ENCODE results near the gene KIAA0930.

Gene KIAA0930

DNA sequence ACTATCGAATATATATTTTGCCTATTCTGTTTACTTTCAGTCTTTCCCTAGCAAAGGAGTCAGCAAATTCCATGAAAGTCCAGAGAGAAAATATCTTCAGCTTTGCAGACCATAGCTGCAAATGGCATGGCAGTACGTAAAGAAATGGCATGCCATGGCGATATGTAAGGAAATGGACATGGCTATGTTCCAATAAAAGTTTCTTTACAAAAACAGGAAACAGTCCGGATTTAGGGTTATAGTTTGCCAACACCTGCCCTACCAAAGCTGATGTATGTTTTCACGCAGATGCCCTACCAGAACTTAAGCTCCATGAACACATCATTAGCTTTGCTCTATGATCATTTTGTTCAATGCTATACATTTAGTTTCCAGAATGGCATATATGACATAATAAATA lies 19.5 kb downstream of the KIAA0930 start:
- H3K79me2 ChIP-seq (ENCODE audit: insufficient read depth, low read length) = peaks cover 9% of the 10 kb centered on the region; the same call in 1 of the 2 replicates
- TF ChIP-seq, protein P1, sequence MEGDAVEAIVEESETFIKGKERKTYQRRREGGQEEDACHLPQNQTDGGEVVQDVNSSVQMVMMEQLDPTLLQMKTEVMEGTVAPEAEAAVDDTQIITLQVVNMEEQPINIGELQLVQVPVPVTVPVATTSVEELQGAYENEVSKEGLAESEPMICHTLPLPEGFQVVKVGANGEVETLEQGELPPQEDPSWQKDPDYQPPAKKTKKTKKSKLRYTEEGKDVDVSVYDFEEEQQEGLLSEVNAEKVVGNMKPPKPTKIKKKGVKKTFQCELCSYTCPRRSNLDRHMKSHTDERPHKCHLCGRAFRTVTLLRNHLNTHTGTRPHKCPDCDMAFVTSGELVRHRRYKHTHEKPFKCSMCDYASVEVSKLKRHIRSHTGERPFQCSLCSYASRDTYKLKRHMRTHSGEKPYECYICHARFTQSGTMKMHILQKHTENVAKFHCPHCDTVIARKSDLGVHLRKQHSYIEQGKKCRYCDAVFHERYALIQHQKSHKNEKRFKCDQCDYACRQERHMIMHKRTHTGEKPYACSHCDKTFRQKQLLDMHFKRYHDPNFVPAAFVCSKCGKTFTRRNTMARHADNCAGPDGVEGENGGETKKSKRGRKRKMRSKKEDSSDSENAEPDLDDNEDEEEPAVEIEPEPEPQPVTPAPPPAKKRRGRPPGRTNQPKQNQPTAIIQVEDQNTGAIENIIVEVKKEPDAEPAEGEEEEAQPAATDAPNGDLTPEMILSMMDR (IDR thresholded peaks at IDR 0.05; ENCODE audit: borderline replicate concordance, extremely low read depth, low read length, poor library complexity, severe bottlenecking) = no peak
- no peak for TF ChIP-seq EZH2 (IDR thresholded peaks at IDR 0.05; ENCODE audit: borderline replicate concordance, low read depth, low read length, severe bottlenecking)

DNA sequence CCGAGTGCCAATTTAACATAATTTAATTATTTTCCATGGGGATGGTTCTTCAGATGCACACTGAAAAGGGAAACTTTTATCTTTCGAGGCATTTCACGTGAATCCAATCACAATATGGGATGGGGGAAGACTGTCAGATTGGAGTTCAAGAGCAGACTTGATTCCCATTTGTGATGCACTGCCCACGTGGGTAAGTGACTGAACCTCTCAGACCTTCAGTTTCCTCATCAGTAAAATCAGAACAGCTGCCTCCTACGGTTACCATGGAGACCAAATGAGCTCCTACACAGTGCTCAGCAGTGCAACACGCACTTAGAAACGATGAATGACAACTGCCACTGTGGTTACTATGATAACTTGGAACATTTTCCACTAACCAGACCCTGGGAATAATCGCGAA lies 21.7 kb downstream of the KIAA0930 start:
- no peaks in the 10 kb centered on the region for H3K27me3 ChIP-seq (ENCODE audit: insufficient read depth, low read length, poor library complexity)
- peaks cover 32% of the 10 kb centered on the region for H4K20me1 ChIP-seq (ENCODE audit: insufficient read depth, low read length)
- H3K4me1 ChIP-seq (ENCODE audit: insufficient read depth, low read length) = no peaks in the 10 kb centered on the region
- H3K9ac ChIP-seq (ENCODE audit: low read depth, low read length) = no peak overlapping the region
- no peaks in the 10 kb centered on the region for H3K36me3 ChIP-seq (ENCODE audit: insufficient read depth, low read length)
- H3K4me3 ChIP-seq (ENCODE audit: low read depth in 1 of 2, low read length in 2 of 2) = no peak overlapping the region
- no peak overlapping the region for H2AFZ ChIP-seq (ENCODE audit: low read depth, low read length)
- no peak for DNase-seq
- TF ChIP-seq, protein P1 (IDR thresholded peaks at IDR 0.05; ENCODE audit: borderline replicate concordance, extremely low read depth, low read length, poor library complexity, severe bottlenecking) = no peak
- TF ChIP-seq EZH2 (IDR thresholded peaks at IDR 0.05; ENCODE audit: borderline replicate concordance, low read depth, low read length, severe bottlenecking) = no peak
- H3K79me2 ChIP-seq (ENCODE audit: insufficient read depth, low read length) = peaks cover 9% of the 10 kb centered on the region; the same call in 1 of the 2 replicates
- no peaks in the 10 kb centered on the region for H3K9me3 ChIP-seq (ENCODE audit: insufficient read depth, low read length, severe bottlenecking)
- H3K4me2 ChIP-seq (ENCODE audit: insufficient read depth, low read length) = no peak overlapping the region
- no peak for ATAC-seq (ENCODE audit: insufficient read depth, low read depth)
- no peak overlapping the region for H3K27ac ChIP-seq (ENCODE audit: low read length)

More for the DNA sequence above, 19.5 kb downstream of the KIAA0930 start:
- no peak for ATAC-seq (ENCODE audit: insufficient read depth, low read depth)
- Histone ChIP-seq H4K20me1 (ENCODE audit: insufficient read depth, low read length) (peaks cover 44% of the 10 kb centered on the region), H3K36me3 (ENCODE audit: insufficient read depth, low read length) (no peaks in the 10 kb centered on the region), H3K9ac (ENCODE audit: low read depth, low read length) (no peak overlapping the region), H3K4me3 (ENCODE audit: low read depth in 1 of 2, low read length in 2 of 2) (no peak overlapping the region), H3K4me2 (ENCODE audit: insufficient read depth, low read length) (no peak overlapping the region), H3K4me1 (ENCODE audit: insufficient read depth, low read length) (no peaks in the 10 kb centered on the region), H3K9me3 (ENCODE audit: insufficient read depth, low read length, severe bottlenecking) (no peaks in the 10 kb centered on the region), H2AFZ (ENCODE audit: low read depth, low read length) (no peak overlapping the region), H3K27ac (ENCODE audit: low read length) (no peak overlapping the region), H3K27me3 (ENCODE audit: insufficient read depth, low read length, poor library complexity) (no peaks in the 10 kb centered on the region)
- no peak for DNase-seq

DNA sequence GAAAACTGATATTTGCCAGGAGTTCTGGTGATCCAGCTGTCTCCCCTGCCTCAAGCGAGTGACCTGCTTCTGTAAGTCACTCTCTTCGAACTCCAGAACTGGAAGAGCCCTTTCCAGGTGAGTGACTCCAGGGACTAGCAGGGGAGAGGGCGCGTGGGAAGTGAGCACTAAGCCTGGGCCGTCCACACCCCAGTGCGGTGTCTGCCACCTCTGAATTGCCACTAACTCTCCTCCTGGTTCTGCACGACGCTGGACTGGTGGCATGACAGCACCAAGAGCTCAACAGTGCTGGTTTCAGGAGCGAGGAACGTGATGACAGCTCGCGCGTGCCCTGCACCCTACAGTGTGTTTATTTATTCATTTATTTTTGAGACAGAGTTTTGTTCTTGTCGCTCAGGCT lies 22.9 kb downstream of the KIAA0930 start:
- Histone ChIP-seq H2AFZ (ENCODE audit: low read depth, low read length) (no peak overlapping the region), H4K20me1 (ENCODE audit: insufficient read depth, low read length) (peaks cover 39% of the 10 kb centered on the region), H3K9ac (ENCODE audit: low read depth, low read length) (no peak overlapping the region), H3K27ac (ENCODE audit: low read length) (no peak overlapping the region), H3K4me1 (ENCODE audit: insufficient read depth, low read length) (no peaks in the 10 kb centered on the region), H3K4me2 (ENCODE audit: insufficient read depth, low read length) (no peak overlapping the region), H3K36me3 (ENCODE audit: insufficient read depth, low read length) (no peaks in the 10 kb centered on the region), H3K79me2 (ENCODE audit: insufficient read depth, low read length) (peaks cover 9% of the 10 kb centered on the region; the same call in 1 of the 2 replicates), H3K9me3 (ENCODE audit: insufficient read depth, low read length, severe bottlenecking) (no peaks in the 10 kb centered on the region), H3K4me3 (ENCODE audit: low read depth in 1 of 2, low read length in 2 of 2) (no peak overlapping the region), H3K27me3 (ENCODE audit: insufficient read depth, low read length, poor library complexity) (no peaks in the 10 kb centered on the region)
- ATAC-seq (ENCODE audit: insufficient read depth, low read depth) (no peak), DNase-seq (no peak)
- no peak for TF ChIP-seq EZH2 (IDR thresholded peaks at IDR 0.05; ENCODE audit: borderline replicate concordance, low read depth, low read length, severe bottlenecking)
- TF ChIP-seq, protein P1 (IDR thresholded peaks at IDR 0.05; ENCODE audit: borderline replicate concordance, extremely low read depth, low read length, poor library complexity, severe bottlenecking) = no peak

DNA sequence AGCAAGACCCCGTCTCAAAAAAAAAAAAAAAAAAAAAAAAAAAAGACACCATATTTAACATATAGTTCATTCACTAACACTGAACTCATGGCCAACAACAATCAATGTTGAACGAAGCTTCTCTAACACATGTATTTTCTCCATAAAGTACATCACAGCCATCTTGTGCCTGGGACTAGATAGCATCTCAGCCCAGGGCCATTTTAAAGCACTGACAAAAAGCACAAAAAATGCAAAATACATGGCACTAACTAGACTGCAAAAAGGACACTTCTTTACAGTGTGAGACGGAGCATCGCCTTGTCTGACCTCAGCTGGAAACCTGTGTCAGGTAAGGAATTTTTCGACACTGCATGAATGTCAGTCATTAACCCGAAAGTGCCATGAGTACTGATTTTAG lies 23.3 kb downstream of the KIAA0930 start:
- Histone ChIP-seq H3K4me2 (ENCODE audit: insufficient read depth, low read length) (no peak overlapping the region), H2AFZ (ENCODE audit: low read depth, low read length) (no peak overlapping the region), H3K4me3 (ENCODE audit: low read depth in 1 of 2, low read length in 2 of 2) (no peak overlapping the region), H3K36me3 (ENCODE audit: insufficient read depth, low read length) (no peaks in the 10 kb centered on the region), H3K27me3 (ENCODE audit: insufficient read depth, low read length, poor library complexity) (no peaks in the 10 kb centered on the region), H3K9me3 (ENCODE audit: insufficient read depth, low read length, severe bottlenecking) (no peaks in the 10 kb centered on the region), H3K9ac (ENCODE audit: low read depth, low read length) (no peak overlapping the region), H3K79me2 (ENCODE audit: insufficient read depth, low read length) (peaks cover 9% of the 10 kb centered on the region; the same call in 1 of the 2 replicates), H4K20me1 (ENCODE audit: insufficient read depth, low read length) (peaks cover 41% of the 10 kb centered on the region), H3K27ac (ENCODE audit: low read length) (no peak overlapping the region), H3K4me1 (ENCODE audit: insufficient read depth, low read length) (no peaks in the 10 kb centered on the region)
- no peak for TF ChIP-seq EZH2 (IDR thresholded peaks at IDR 0.05; ENCODE audit: borderline replicate concordance, low read depth, low read length, severe bottlenecking)
- DNase-seq (no peak), ATAC-seq (ENCODE audit: insufficient read depth, low read depth) (no peak)

Measured in DND-41 (cell line).